Stimulated activated CD4-positive, alpha-beta T cell treated with anti-CD3 and anti-CD28 coated beads, Interleukin-12 subunit alpha, Interleukin-12 subunit beta, amount 100 ng/mL, for 48 hours (primary cell): ENCODE measurements around the gene B3GALT4.

ENCODE experiments used
- DNase-seq, 3 donors: peaks; one replicate each; pipeline ENCODE4 v3.0.0-alpha.2; 2020; ENCODE audit warnings: low read depth in 2 of 3, low spot score in 1 of 3

Gene B3GALT4

GRCh38 chr6:33290459-33290858 lies 13.5 kb downstream of the B3GALT4 start:
- DNase-seq, result no peak

GRCh38 chr6:33292996-33293682 lies 16.2 kb downstream of the B3GALT4 start:
- DNase-seq, result no peak

GRCh38 chr6:33294086-33294823 lies 17.3 kb downstream of the B3GALT4 start:
- no peak for DNase-seq

- no peak for DNase-seq
Observed at GRCh38 chr6:33295621-33296369, 18.9 kb downstream of the B3GALT4 start.

GRCh38 chr6:33296797-33297405 lies 20.0 kb downstream of the B3GALT4 start:
- DNase-seq, result no peak

GRCh38 chr6:33297406-33297955 lies 20.6 kb downstream of the B3GALT4 start:
- no peak for DNase-seq

GRCh38 chr6:33297956-33298772 lies 21.2 kb downstream of the B3GALT4 start:
- peak; percentile 46 to 65 (median 60) for DNase-seq

- DNase-seq, result peak in 1 of 3 donors; percentile 49
Observed at GRCh38 chr6:33298773-33299236, 21.9 kb downstream of the B3GALT4 start, which contains the start of gene RGL2. RGL2 (minus strand) TSS chr6:33298942; CDS start chr6:33298610, 332 bp downstream.

- peak; percentile 88 to 92 (median 90) for DNase-seq
Observed at GRCh38 chr6:33299237-33299944, 22.5 kb downstream of the B3GALT4 start.

- DNase-seq, result no peak
Observed at GRCh38 chr6:33301877-33302276, 25.0 kb downstream of the B3GALT4 start.

GRCh38 chr6:33304216-33304615 lies 27.3 kb downstream of the B3GALT4 start:
- DNase-seq, result no peak

GRCh38 chr6:33305052-33305451 lies 28.1 kb downstream of the B3GALT4 start:
- DNase-seq, result no peak

GRCh38 chr6:33306356-33306755 lies 29.4 kb downstream of the B3GALT4 start:
- DNase-seq, result no peak

- peak in 2 of 3 donors; percentile 55 to 68 for DNase-seq
Observed at GRCh38 chr6:33312361-33313104, 35.6 kb downstream of the B3GALT4 start.

- DNase-seq, result no peak
Observed at GRCh38 chr6:33313105-33313708, 36.3 kb downstream of the B3GALT4 start.

GRCh38 chr6:33313709-33314514 lies 37.0 kb downstream of the B3GALT4 start, which contains the start of gene TAPBP:
TAPBP (minus strand) TSS chr6:33314078; CDS start chr6:33314041, 37 bp downstream.
- peak; percentile 72 to 78 (median 73) for DNase-seq

- DNase-seq, result peak; percentile 52 to 55 (median 52)
Observed at GRCh38 chr6:33314515-33314942, 37.6 kb downstream of the B3GALT4 start.
